Epithelial cell of prostate (primary cell): ENCODE measurements around the gene LRMDA.

Source experiments
- DNase-seq: peaks from one replicate; pipeline ENCODE4 v3.0.0-alpha.2; 2011; ENCODE audit warnings: low read depth, low spot score
- H3K27ac ChIP-seq: fragments of 450-650 bp; 2 replicates; pipeline ENCODE4 v1.5.1; 2017; ENCODE audit warnings: mild to moderate bottlenecking

Gene LRMDA

DNA sequence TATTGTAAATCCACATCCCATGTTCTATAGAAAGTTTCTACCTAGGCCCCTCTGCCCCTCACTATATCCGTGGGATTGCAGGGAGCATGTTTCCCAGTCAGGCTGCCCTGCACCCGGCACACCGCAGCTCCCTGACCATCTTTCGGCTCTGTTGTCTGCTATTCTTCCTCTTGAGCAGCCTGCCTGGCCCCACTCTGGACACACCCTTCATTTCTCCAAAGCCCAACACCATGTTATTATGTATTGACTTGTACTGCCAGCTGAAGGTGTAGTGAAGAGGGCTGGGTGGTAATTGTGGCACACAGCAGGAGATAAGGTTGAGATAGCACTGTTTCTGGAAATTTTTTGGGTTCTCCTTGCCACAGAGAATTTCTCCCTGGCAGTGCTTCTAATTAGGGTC lies 9.8 kb downstream of the LRMDA start:
- no peak overlapping the region for H3K27ac ChIP-seq
- DNase-seq = no peak

DNA sequence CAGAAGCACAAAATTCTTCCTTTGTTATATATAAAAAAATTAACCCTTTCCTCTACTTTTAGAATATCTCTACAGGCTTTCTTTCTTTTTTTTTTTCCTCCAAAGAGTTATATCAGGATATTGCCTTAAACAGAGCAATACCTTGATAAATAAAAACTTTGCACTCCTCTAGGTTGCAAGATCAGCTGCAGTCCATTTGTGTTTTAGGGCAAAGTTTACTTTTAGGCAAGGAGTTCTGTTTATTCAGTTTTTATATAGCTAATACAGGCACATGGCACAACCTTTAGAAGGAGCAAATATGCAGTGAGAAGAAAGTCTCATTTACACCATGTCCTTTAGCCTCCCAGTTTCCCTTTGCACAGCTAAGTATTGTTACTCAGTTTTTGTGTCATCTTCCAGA lies 10.3 kb downstream of the LRMDA start:
- no peak for DNase-seq
- H3K27ac ChIP-seq = no peak overlapping the region

DNA sequence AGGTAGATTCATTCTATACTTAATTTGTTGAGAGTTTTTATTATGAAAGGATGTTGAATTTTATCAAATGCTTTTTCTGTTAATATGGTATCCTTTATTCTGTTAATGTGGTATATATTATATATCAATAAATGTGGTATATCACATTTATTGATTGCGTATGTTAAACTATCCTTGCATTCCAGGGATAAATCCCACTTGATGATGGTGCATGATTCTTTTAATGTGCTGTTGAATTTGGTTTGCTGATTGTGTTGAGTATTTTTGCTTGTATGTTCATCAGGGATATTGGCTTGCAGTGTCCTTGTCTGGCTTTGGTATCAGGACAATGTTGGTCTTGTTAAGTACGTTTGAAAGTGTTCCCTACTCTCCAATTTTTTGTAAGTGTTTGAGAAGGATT lies 11.9 kb downstream of the LRMDA start:
- no peak for DNase-seq
- H3K27ac ChIP-seq = no peak overlapping the region

- DNase-seq = no peak
These were observed 13.5 kb downstream of the LRMDA start for GRCh38 chr10:75444781-75445386.

DNA sequence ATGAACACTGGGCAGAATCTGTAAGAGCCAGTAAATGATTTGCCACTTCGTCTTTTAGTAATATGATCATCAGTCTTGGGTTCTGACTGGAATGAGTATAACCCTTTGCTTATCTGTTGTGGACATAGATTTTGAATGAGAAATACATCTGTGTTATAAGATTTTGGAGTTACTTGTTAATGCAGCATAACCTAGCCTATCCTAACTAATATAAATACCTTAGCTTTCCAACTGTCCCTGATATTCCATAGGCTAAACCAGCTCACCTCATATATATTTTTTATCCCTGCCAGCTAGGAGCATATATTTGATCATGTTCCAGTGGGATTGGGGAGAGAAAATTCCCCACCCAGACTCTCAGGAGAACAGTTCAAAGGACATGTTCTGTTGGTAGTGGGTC lies 15.1 kb downstream of the LRMDA start:
- H3K27ac ChIP-seq = no peak overlapping the region
- no peak for DNase-seq

More at GRCh38 chr10:75444781-75445386, 13.5 kb downstream of the LRMDA start:
- H3K27ac ChIP-seq = no peak overlapping the region

DNA sequence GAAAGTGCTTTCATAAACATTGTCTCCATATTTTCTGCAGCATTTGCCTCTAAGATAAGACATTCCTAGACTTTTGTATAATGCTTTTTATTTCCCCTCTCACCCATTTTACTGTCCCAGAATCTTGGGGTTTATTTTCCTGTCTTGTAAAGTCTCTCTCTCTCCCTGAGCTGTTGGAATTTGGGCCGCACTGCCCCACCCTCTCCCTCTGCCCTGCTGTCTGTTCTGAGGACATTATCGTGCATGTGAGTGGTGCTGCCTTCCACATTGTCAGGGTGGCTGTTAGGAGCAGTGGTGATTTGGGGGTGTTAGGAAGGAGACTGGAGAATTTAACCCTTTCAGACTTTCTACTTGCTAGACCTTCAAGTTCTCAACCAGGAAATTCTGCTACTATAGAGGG lies 16.7 kb downstream of the LRMDA start:
- no peak for DNase-seq
- no peak overlapping the region for H3K27ac ChIP-seq

DNA sequence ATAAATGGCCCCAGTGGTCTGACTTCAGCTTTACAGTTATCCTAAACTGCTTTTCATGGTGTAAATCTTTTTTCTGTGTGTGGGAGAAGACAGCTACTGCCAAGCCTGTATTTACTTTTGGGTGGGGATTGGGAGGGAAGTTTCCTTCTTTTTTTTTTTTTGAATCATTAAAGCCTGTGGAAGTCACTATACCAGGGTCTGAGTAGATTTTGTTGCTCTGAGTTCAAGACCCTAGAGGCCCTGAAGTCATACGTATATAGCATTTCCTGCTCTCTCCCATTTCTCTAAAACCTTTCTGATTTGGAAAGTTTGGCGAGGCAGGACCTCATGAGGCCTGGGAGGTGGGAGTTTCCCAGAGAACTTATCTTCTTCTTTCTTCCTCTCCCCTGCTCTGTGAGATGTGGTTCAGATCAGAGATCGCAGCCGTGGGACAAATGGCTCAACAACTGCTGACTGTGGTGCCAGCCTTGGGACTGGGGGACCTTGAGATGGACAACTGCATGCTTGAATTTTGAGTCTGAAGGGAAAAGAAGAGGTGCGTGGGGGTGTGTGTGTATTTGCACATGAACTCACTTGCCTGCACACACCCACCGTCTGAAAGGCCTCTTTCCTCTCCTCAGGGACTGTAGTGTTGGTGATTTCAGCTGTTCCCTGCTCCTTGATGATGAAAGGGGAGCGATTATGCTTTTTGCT lies 18.1 kb downstream of the LRMDA start:
- no peak overlapping the region for H3K27ac ChIP-seq
- no peak for DNase-seq

GRCh38 chr10:75450075-75450445 lies 18.6 kb downstream of the LRMDA start:
- DNase-seq = no peak
- no peak overlapping the region for H3K27ac ChIP-seq

DNA sequence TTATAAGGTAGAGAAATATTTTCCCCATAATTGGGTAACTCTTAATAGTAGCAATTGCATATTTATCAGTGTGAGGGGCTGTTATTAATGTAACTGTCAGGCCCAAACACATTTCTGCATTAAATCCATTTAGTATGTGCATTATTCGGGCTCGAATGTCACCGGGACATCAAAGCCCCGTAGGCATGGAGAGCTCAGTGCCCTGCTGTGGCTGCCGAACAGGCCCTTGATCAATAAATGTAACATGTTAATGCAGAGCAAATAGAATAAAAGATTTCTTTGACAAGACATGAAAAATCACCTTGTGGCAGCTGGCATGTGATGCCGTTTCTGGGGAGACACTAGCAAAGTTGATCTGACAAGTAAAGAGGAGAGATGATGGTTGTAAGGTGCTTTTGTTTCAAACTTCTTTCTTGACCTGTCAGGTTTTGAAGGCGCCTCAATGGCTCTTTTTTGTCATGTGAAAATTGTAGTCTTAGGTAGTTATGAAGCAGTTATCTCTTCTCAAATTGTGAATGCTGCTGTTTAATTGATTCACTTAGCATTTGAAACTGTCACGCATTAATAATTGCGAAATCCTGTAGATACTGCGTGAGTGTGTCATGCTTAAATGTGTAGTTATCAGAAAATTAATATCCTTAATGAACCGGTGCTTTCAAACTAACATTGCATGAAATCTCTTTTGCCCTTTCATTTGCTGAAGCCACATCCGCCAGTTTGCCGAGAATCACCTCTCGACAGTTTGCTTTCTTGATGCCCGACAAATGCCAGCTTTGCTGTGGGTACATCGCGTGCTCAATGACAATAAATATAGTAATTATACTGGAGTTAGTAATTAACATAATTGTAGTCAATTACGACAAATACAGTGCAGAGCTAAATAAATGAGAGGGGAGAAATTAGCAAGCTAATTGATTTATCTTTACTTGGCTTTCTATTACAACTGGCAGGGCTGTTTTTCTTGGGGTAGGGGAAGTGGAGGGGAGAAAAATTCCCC lies 19.5 kb downstream of the LRMDA start:
- no peak overlapping the region for H3K27ac ChIP-seq
- no peak for DNase-seq

DNA sequence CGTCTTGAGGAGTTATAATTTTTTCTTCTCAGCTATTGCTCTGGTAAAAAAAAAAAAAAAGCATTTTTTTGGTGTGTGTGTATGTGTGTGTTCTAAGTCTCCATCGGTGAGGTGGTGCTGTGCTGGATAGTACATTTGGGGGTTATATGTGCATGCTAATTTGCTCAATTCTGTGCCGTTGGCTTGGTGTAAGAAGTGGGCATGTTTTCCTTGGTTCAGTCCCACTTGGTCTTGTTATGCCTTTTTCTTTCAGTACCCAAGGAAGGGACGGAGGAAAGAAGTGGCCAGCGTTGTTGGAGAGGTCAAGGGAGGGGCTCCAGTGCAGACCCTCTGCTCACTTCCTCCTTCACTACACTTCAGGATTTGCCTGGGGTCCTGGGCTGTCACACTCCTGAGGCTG lies 20.4 kb downstream of the LRMDA start:
- no peak overlapping the region for H3K27ac ChIP-seq
- DNase-seq = no peak

DNA sequence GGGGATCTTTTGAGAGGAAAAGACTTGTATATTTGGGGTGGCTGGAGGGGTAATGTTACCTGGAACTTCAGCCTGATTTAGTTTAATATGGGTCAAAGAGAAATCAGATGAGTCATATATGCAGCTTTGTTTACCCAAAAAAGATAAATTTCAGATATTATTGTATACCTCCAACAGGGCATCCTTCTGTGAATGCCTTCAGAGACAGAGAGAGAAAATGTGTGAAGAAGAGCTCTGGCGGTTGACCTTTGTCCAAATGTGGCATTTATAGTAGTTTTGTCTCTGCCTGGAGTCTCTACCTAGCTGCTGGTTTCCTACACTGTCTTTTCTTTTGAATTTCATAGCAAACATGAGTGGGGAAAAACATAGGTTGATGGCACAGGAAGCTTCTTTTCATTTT lies 21.6 kb downstream of the LRMDA start:
- no peak overlapping the region for H3K27ac ChIP-seq
- no peak for DNase-seq

DNA sequence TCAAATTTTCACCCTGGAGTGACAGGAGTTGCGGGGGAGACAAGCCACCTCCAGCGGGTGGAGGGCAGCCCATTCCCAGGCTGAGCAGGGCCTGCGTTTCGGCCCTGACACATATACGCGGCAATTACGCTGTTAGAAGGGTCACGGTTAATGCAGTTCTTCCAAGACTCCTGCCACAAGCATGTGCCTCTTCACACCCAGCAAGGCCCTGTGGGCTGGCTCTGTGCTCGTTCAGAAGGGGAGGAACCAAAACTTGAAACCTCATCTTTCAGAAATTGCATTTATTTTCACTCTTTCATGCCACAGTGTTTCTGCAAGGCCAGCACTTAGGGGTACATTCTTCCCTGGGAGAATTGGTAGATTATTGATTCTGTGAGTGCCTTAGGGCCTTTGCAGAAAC lies 24.7 kb downstream of the LRMDA start:
- no peak overlapping the region for H3K27ac ChIP-seq
- DNase-seq = no peak

DNA sequence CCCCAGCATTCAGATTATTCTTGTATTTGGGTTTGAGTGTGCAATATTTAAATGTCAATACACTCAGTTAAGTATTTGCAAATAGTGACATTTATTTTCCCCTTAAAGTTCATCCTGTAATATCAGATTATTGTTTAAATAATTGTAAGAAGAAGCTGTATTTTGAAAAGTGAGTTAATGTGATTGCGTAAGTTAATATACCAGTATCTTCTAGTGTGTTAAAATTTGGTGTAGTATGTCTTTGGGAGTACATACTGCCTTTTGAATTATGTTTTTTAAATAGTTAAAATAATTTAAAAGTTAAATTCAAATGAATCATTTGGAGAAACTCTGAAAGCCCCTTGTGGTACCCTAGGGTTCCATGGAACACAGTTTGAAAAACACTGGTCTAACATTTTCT lies 28.6 kb downstream of the LRMDA start:
- DNase-seq = no peak
- H3K27ac ChIP-seq = no peak overlapping the region

DNA sequence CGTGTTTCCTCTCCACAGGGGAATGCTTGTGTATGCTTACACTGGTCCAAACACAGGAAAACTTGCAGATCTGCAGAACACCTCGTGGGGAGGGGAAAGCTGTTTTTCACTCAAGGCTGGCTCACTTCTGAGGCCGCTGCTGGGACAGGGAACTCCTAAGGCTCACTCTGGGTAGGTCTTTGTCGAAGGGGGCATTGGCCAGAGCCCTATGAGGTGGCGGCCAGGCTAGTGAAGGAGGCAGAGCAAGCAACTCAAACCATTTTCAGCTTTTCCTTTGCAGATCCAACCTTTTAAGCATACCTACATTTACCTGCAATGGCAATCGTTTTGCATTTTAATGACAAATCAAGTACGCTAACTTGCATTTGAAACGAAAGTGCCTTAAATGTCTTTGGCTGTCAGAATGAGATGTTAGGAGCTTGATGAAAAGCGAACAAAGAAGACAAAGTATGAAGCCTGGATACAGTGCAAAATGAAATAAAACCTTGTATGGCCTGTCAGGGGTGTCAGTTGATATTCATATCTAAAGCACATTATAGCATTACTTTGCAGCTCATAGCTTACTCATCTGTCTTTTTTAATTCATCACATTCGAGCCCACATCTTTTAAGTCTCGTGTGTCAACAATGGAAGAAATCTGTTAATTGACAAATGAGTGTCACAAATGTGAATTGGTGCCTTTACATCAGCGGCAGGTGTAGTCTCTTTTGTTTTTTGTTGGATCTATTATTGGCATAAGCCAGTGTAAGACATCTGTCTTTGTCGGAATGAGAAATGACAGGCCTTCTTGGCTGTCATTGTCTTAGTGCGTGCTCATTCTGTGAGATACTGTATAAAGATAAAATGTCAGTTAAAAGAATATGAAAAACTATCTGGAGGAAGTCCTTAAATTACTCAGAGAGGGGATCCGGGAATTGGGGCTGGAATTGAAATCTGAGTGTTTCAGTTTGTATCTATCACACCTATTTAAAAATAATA lies 30.5 kb downstream of the LRMDA start:
- no peak overlapping the region for H3K27ac ChIP-seq
- DNase-seq = no peak

DNA sequence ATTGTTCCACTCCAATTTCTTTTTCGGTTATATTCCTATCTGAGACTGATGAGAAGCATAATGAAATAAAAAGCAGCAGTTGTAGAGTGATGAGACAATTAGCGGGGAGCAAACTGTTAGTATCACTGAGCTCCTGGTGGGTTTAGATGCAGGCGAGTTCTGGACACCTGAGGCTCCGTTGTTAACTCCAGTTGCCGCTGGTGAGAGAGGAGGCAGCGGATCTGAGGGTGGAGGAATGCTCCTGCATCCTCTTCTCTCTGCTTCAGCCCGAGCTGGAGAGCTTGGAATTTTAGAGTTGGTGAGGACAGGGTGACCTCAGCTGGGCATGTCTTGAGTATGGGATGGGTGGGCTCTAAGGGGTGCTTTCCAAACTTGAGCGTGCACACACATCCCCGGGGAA lies 31.4 kb downstream of the LRMDA start:
- no peak overlapping the region for H3K27ac ChIP-seq
- no peak for DNase-seq

GRCh38 chr10:75464478-75465449 lies 33.3 kb downstream of the LRMDA start:
- peak; percentile 81 for DNase-seq
- peak overlapping the region; percentile 78 for H3K27ac ChIP-seq

- no peak for DNase-seq
- peak overlapping the region; percentile 78 for H3K27ac ChIP-seq
These were observed 34.0 kb downstream of the LRMDA start for GRCh38 chr10:75465450-75465827.

- DNase-seq = no peak
- peak overlapping the region; percentile 78 for H3K27ac ChIP-seq
These were observed 34.6 kb downstream of the LRMDA start for GRCh38 chr10:75466001-75466400.

DNA sequence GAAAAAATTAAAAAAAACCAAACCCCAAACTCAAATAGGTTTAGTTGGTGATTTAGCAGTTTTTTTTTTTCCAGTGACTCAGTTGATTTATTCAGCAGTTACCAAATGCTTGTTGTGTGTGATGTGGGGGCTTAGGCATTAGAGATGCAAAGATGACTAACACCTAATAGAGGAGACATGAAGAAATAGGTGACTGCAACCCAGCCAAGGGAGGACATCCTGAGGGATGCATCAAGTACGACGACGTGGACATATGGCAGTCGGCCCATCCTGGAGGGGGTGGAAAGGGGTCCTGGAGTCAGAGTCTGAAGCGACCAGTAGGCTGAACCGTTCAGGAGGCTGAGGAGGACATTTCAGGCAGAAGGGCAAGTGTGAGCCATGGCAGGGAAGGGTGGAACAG lies 35.5 kb downstream of the LRMDA start:
- DNase-seq = peak; percentile 27
- H3K27ac ChIP-seq = no peak overlapping the region
